ENCODE results near the gene NUDT3.
"Not testable (repeated sequence)": the region's sequence is repeated elsewhere in the genome, so short reads cannot be mapped to it uniquely, and the experiment has no call there.

GRCh38 chr6:34327313-34328205 is 64.9 kb downstream of the NUDT3 start:
- not testable (repeated sequence) for TF ChIP-seq CTCF, POLR2A (IDR thresholded peaks at IDR 0.05)
